NK-92 treated with Interleukin-12 subunit alpha and Interleukin-12 subunit beta, amount 100 ng/mL, for 24 hours (cell line): ENCODE data around the gene TXNL4A.
A peak's percentile ranks its signal among the peaks of the same experiment; 100 is the strongest.
"Not testable (repeated sequence)": the region's sequence is repeated elsewhere in the genome, so short reads cannot be mapped to it uniquely, and the experiment has no call there.

Experiments
- DNase-seq: peaks from one replicate; lab custom pipeline; 2025; lab: John Stamatoyannopoulos, UW

Gene TXNL4A

GRCh38 chr18:79988451-79989194 is at the start of gene TXNL4A:
TSS of gene TXNL4A (minus strand) at chr18:79988563. CDS start at chr18:79988392, 171 bp downstream.
- DNase-seq = peak; percentile 74

DNA sequence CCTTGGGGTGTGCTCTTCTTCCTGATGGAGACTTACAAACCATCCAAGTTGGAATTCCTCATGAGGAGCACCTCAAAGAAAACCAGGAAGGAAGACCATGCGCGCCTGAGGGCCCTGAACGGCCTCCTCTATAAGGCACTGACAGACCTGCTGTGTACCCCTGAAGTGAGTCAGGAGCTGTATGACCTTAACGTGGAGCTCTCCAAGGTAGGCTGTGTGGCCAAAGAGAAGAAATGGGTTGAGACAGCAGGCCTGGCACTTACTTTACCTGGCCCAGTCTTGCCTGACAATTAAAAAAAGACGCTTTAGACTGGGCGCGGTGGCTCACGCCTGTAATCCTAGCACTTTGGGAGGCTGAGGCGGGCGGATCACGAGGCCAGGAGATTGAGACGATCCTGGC is 48.9 kb upstream of the TXNL4A start:
- no peak for DNase-seq

DNA sequence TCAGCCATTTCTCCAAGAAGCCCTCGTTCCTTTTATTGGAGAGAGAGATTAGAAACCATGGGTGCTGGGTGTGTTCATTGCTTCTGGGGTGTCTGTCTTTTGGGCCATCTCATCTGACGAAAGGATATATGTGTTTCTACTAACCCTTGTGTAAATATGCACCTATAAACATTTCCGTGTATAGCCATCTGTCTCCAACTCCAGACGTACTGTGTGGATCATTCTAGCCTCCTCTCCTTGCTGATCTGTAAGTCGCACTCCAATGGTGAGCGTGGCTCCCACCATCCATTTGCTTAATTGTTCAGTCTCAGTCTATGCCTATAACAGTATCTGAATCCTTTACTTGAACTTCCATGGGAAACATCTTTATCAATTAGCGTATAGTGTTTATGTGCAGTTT is 47.6 kb upstream of the TXNL4A start:
- no peak for DNase-seq

DNA sequence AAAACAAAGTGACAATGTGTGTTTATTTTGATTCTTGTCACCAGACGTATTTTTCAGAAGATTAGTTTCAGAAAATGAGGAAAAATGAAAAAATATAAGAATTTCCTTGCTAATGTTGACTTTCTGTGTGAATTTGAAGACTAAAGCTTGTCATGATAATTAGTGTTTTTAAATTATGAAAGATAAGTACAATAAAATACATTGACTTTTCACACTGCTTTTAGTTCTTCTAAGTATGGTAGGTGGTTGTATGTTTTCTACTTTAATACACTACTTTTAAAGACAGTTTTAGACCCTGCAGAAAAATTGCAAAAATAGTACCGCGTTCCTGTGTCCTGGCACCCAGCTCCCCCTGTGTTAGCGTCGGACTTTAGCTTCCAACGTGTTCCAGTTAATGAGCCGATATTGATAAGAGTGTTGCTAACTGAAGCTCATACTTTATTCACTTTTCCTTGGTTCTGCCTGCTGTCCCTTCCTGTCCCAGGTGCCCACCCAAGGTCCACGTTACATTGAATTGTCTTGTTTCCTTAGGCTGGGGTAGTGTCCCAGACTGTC is 46.6 kb upstream of the TXNL4A start:
- no peak for DNase-seq

- peak; percentile 99 for DNase-seq
Measured at GRCh38 chr18:80034068-80034851, 45.9 kb upstream of the TXNL4A start, which contains the start of gene RBFA. TSS of gene RBFA (plus strand) at chr18:80034434. CDS start at chr18:80034496, 62 bp downstream.

GRCh38 chr18:80033181-80034067 is 45.1 kb upstream of the TXNL4A start:
- peak; percentile 31 for DNase-seq

- no peak for DNase-seq
Measured at GRCh38 chr18:80029690-80030089, 41.3 kb upstream of the TXNL4A start.

DNA sequence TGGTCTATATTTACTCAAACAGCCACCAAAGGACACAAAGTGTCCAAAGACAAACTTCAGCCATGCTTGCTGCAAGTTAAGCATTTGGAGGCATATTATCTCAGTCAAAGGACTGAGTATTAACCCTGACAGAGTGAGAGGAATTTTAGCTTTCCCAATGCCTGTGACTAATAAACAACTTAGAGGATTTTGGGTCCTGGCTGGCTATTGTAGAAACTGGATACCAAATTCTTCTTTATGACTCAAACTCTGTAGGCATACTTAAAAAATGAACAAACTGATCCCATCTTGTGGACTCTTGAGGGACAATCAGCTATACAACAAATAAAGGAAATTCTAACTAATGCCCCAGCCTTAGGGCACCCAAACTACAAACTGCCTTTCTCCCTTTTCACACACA is 39.4 kb upstream of the TXNL4A start:
- not testable (repeated sequence) for DNase-seq

DNA sequence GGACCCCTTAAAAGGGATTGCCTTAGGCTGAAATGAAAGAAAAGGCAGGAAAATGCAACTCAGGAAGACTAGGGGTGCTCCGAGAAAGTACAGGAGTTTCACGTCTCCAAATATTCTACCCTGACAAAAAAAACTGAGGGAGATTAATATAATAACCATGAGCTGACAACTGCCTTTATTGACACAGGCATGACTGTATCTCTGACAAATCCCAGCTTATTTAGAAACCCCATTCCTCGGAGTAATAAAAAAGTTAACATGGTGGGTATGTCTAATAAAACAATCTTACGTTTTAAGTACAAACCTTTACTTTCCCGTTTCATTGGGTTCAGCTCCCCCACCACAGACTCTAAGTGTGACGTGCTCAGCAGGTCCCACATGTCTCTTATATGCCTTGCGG is 38.0 kb upstream of the TXNL4A start:
- no peak for DNase-seq

- DNase-seq = no peak
Measured at GRCh38 chr18:80023173-80023572, 34.8 kb upstream of the TXNL4A start.

GRCh38 chr18:80022613-80023012 is 34.2 kb upstream of the TXNL4A start:
- no peak for DNase-seq

DNA sequence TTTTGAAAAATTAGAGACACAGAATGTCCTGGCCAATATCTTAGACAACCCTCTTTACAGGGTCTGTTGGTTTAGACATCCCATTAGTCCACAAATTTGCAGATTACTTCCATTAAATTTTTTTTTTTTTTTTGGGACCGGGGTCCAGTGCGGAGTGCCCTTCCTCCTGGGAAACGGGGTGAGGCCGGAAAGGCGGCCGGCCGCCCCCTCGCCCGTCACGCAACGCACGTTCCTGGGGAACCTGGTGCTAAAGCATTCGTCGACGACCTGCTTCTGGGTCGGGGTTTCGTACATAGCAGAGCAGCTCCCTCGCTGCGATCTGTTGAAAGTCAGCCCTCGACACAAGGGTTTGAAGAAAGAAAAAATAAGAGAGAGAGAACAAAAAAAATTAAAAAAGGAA is 24.4 kb upstream of the TXNL4A start:
- DNase-seq = no peak

GRCh38 chr18:80011496-80012137 is 23.3 kb upstream of the TXNL4A start:
- DNase-seq = not testable (repeated sequence)

DNA sequence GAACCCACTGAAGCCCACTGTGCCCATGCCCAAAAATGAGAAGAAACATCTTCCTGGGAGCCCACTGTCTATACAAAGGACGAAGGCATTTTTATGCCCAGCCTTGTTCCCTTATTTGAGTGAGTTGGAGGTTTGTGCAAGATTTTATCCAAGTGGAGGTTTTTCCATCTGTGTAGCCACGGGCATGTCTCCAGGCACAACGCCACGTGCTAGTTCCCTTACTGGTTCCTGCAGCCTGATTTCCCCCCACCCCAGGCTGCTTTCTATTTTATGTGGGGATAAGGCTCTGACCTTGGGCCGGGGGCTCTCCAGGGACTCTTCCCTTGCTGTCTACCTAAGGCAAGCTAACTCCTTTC is 22.2 kb upstream of the TXNL4A start:
- DNase-seq = no peak

DNA sequence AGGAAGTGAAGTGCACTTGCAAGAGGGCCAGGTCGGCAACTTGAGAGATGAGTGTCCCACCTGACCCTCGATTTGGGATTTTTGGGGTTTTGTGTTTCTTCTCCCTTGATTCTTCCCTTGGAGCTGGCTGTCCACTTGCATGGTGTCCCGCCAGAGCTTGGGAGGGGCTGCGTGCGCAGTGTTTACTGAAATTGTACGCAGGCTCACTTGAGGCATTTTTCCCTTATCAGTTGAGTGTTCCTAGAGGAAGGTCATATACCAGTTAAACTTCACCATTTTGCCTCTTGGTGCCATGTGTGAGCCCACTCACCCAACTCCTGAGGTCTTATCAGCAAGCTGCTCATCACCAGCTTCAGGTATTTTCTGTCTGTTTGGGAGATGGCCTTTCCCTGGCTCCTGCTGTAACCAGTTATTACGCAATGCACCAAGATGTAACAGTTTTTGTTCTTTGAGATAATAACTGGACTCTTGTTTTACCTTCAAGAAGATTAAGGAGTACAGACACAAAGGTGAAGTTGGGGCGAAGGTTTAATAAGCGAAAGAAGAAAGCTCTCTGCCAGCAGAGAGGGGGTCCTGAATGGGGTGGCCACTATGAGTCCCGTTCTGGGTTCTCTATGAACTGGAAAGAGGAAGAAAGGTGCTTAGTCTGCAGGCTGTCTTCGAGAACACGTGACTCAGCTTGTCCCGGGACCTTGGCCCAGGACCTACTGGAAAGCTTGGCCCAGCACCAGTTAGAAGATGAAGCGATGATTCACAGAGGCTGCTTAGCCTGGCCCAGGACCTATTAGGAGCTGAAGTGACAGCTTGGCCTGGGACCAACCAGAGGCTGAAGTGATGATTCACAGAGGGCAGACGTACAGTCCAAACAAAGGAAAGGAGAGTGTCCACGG is 21.5 kb upstream of the TXNL4A start:
- no peak for DNase-seq

GRCh38 chr18:80006724-80007123 is 18.4 kb upstream of the TXNL4A start:
- DNase-seq = no peak

DNA sequence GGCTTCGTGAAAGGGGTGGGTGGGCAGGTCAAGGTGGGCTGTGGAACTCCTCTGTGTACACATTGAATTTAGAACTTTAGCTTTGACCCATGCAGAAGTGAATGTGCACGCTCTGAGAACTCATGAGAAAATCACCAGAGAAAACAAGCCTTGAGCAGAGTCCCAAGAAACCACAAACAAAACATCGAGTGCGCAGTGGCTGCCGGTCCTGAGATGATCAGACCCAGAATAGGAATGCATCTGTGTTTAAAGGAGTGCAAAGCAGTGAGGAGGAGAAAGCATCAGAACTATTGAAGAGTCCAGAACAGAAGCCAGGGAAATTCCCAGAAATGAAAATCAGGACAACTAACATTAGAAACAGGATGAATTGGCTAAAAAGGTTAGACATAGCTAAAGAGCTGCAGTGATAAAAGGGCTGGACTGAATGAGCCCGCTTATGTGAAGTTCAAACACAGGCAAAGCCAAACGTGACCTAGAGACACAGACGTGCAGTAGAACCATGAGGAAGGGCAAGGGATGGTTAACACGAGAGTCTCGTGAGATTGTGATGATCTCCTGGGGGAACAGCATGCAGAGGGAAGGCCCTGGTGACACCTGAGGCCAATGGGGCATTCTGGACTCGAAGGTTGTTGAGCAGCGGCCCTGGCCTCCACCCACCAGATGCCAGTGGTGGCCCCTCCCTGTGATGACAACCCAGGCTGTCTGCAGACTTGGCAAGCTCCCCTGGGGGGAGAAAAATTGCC is 16.4 kb upstream of the TXNL4A start:
- DNase-seq = no peak

- DNase-seq = no peak
Measured at GRCh38 chr18:80002468-80002867, 14.1 kb upstream of the TXNL4A start.

GRCh38 chr18:80000877-80001276 is 12.5 kb upstream of the TXNL4A start:
- no peak for DNase-seq

DNA sequence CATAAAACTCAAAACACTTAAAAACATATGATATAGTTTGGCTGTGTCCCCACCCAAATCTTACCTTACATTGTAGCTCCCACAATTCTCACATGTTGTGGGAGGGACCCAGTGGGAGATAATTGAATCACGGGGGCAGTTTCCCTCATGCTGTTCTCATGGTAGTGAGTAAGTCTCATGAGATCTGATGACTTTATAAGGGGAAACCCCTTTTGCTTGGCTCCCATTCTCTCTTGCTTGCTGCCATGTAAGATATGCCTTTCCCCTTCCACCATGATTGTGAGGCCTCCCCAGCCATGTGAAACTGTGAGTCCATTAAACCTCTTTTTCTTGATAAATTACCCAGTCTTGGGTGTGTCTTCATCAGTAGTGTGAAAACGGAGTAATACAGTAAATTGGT is 11.3 kb upstream of the TXNL4A start:
- not testable (repeated sequence) for DNase-seq
